K562 (cell line): ENCODE results near the gene ZNF407. TPM values are rescaled to one million over a fixed set of nuclear protein-coding genes. Genes with fewer than 3 reads are reported as not detected.

Source experiments
- ATAC-seq: fragments of 200-7000 bp; cut with Tn5 transposase; 3 replicates; pipeline ENCODE4 v1.9.1; 2020; ENCODE audit warnings: moderate library complexity
- BruUV-seq: library from RNA; stranded (reverse); fragments of 400-500 nt; replicated peaks from 2 replicates; lab custom pipeline; 2021; lab: Mats Ljungman, UMichigan
- CTCF ChIA-PET: fragments of 300-600 bp; formaldehyde crosslinking; extraction: SDS; loops from one replicate; lab custom pipeline; 2021; ENCODE audit warnings: low intra/inter-chr PET ratio; lab: Yijun Ruan, JAX
- POLR2A ChIA-PET: fragments of 300-600, 350-650 bp; sonication (Branson Sonifier 250); formaldehyde crosslinking; extraction: SDS; loops from one replicate; lab custom pipeline; 2021; ENCODE audit warnings: antibody characterized with exemption, inconsistent platforms; lab: Yijun Ruan, JAX
- DNase-seq, 4 experiments: peaks; one replicate each; pipeline versions ENCODE4 v3.0.0 to v3.0.0-alpha.2; 2011 to 2018; ENCODE audit warnings: low spot score in 3 of 4, mixed read lengths in 3 of 4; ENCODE audit errors: extremely low read depth in 1 of 4
- FAIRE-seq: peaks from 2 replicates; lab custom pipeline; 2011; peaks lifted over from hg19 to GRCh38; lab: Jason Lieb, UNC
- H2AFZ ChIP-seq: 2 replicates; pipeline ENCODE4 v1.6.0; 2011; ENCODE audit warnings: low read depth, low read length, control low read depth, inconsistent platforms
- H3K27ac ChIP-seq: fragments of 200-600 bp; 3 replicates; pipeline ENCODE4 v1.8.0; 2011; ENCODE audit warnings: low read depth, mild to moderate bottlenecking, control low read depth, inconsistent platforms, low read length, moderate library complexity, mixed read lengths; ENCODE audit errors: extremely low read depth
- H3K27me3 ChIP-seq, 2 experiments: fragments of 300-600 bp in 1 of 2; 2 replicates in 1 of 2; 3 replicates in 1 of 2; pipeline versions ENCODE4 v1.6.0 to v1.8.0; 2011; ENCODE audit warnings: inconsistent platforms in 2 of 2, low read length in 2 of 2, mild to moderate bottlenecking in 1 of 2, mixed read lengths in 1 of 2, moderate library complexity in 1 of 2; ENCODE audit not compliant: control insufficient read depth in 2 of 2, insufficient read depth in 2 of 2
- H3K36me3 ChIP-seq: fragments of 300-600 bp; 3 replicates; pipeline ENCODE4 v1.8.0; 2011; ENCODE audit warnings: mild to moderate bottlenecking, low read length, inconsistent platforms; ENCODE audit not compliant: control insufficient read depth, insufficient read depth
- H3K4me1 ChIP-seq, 2 experiments: fragments of 200-600 bp in 1 of 2; replicated peaks in 1 of 2; 2 replicates in 1 of 2; 3 replicates in 1 of 2; pipeline versions ENCODE4 v1.5.1 to v1.8.0; 2011; ENCODE audit warnings: inconsistent platforms in 2 of 2, low read length in 2 of 2, mild to moderate bottlenecking in 1 of 2, mixed read lengths in 1 of 2, moderate library complexity in 1 of 2; ENCODE audit not compliant: control insufficient read depth in 2 of 2, insufficient read depth in 2 of 2
- H3K4me2 ChIP-seq: 2 replicates; pipeline ENCODE4 v1.6.1; 2011; ENCODE audit warnings: low read length, control low read depth, inconsistent platforms, mixed read lengths; ENCODE audit not compliant: insufficient read depth
- H3K4me3 ChIP-seq: fragments of 200-600 bp; sonication (generic), shearing (Covaris generic); 2 replicates; pipeline ENCODE4 v1.5.1; 2016; ENCODE audit warnings: control low read depth, inconsistent platforms
- H3K79me2 ChIP-seq: fragments of 200-600 bp; 3 replicates; pipeline ENCODE4 v1.8.0; 2011; ENCODE audit warnings: low read length, inconsistent platforms; ENCODE audit not compliant: control insufficient read depth, insufficient read depth
- H3K9ac ChIP-seq, 2 experiments: 2 replicates each; pipeline versions ENCODE4 v1.6.0 to v1.6.1; 2011; ENCODE audit warnings: low read depth in 2 of 2, low read length in 2 of 2, control low read depth in 1 of 2, inconsistent platforms in 1 of 2, mild to moderate bottlenecking in 1 of 2, mixed read lengths in 1 of 2; ENCODE audit not compliant: insufficient read depth in 1 of 2
- H3K9me1 ChIP-seq: one replicate; pipeline ENCODE4 v1.6.0; 2011; ENCODE audit warnings: inconsistent platforms, mild to moderate bottlenecking, low read length, moderate library complexity; ENCODE audit not compliant: control insufficient read depth, insufficient read depth
- H3K9me3 ChIP-seq: replicated peaks from 2 replicates; pipeline ENCODE4 v1.5.1; 2011; ENCODE audit warnings: low read depth, low read length, inconsistent platforms; ENCODE audit not compliant: control insufficient read depth, insufficient read depth
- H4K20me1 ChIP-seq: replicated peaks from 2 replicates; pipeline ENCODE4 v1.6.1; 2011; ENCODE audit warnings: low read length, inconsistent platforms, mixed read lengths; ENCODE audit not compliant: control insufficient read depth, insufficient read depth
- ARNT ChIP-seq, 2 experiments: fragments of 450-650 bp; IDR thresholded peaks; 2 replicates each; pipeline ENCODE4 v1.6.1; 2016; ENCODE audit warnings: mild to moderate bottlenecking in 1 of 2
- CHD1 ChIP-seq: fragments of 200-600 bp; sonication (generic); IDR thresholded peaks from one replicate; pipeline ENCODE4 v1.6.1; 2012; ENCODE audit warnings: mild to moderate bottlenecking, moderate library complexity, low read length, inconsistent platforms
- HES1 ChIP-seq: fragments of 450-650 bp; IDR thresholded peaks from 2 replicates; pipeline ENCODE4 v1.6.1; 2016; ENCODE audit warnings: low read depth, mild to moderate bottlenecking, moderate library complexity
- HMGN3 ChIP-seq: IDR thresholded peaks from 2 replicates; pipeline ENCODE4 v1.6.1; 2011; ENCODE audit warnings: borderline replicate concordance, low read depth, mild to moderate bottlenecking, mixed read lengths, low read length; ENCODE audit not compliant: insufficient read length; ENCODE audit errors: extremely low read depth
- KLF13 ChIP-seq: fragments of 450-650 bp; IDR thresholded peaks from 2 replicates; pipeline ENCODE4 v1.6.1; 2016; ENCODE audit warnings: missing genetic modification characterization, low read depth, mild to moderate bottlenecking, missing compliant biosample characterization, moderate library complexity, borderline replicate concordance
- NUFIP1 ChIP-seq: fragments of 450-650 bp; IDR thresholded peaks from 2 replicates; pipeline ENCODE4 v1.6.1; 2018; ENCODE audit not compliant: partially characterized antibody
- SRF ChIP-seq, 2 experiments: fragments of 250-450, 450-650 bp in 1 of 2; sonication (Bioruptor Pico) in 1 of 2; sonication (generic) in 1 of 2; formaldehyde crosslinking; IDR thresholded peaks; 2 replicates each; pipeline versions ENCODE4 v1.5.0 to v1.5.1; 2020 to 2022; ENCODE audit warnings: mild to moderate bottlenecking in 1 of 2, missing genetic modification reagents in 1 of 2
- TEAD1 ChIP-seq, 2 experiments: fragments of 450-650 bp in 1 of 2; sonication (generic) in 1 of 2; formaldehyde crosslinking; IDR thresholded peaks; 2 replicates each; pipeline versions ENCODE4 v1.4.0 to v1.8.0; 2020 to 2022; ENCODE audit warnings: mild to moderate bottlenecking in 2 of 2, missing genetic modification reagents in 1 of 2
- ZNF224 ChIP-seq: sonication (generic); formaldehyde crosslinking; IDR thresholded peaks from 2 replicates; pipeline ENCODE4 v1.8.0; 2022; ENCODE audit warnings: mild to moderate bottlenecking, missing genetic modification reagents
- WGBS: fragments of 100-300 bp; shearing (Covaris generic); methylation state at CpG from one replicate; pipeline ENCODE4 v1.1.6; 2016; ENCODE audit warnings: low coverage, mixed read lengths; ENCODE audit not compliant: insufficient coverage; ENCODE audit errors: missing lambda C conversion rate; 5-methylcytosine and 5-hydroxymethylcytosine counted together
- in situ Hi-C: fragments of 300-500 bp; cut with MboI; formaldehyde crosslinking; loops from 4 replicates; pipeline ENCODE4 v1.15.0; 2018; ENCODE audit warnings: inconsistent platforms, mixed read lengths
- intact Hi-C: fragments of 100-400 bp; cut with micrococcal nuclease; formaldehyde crosslinking; loops from 2 replicates; pipeline ENCODE4 v1.14.2; 2022
- polyA plus RNA-seq, 8 experiments: library from polyadenylated mRNA; depleted of rRNA in 4 of 8; stranded (reverse) in 5 of 8; unstranded in 3 of 8; fragments of >200 nt; fragmentation: Nextera tagmentation in 2 of 8; fragmentation: Illumina TruSeq in 1 of 8; extraction: Ambion mirVana in 2 of 8; extraction: Trizol in 1 of 8; gene quantifications; 2 replicates each; pipeline versions ENCODE4 v1.2.1 to v1.2.3, GENCODE V29; 2011 to 2014; ENCODE audit warnings: inconsistent platforms in 1 of 8, missing spikeins in 1 of 8
- total RNA-seq, 7 experiments: library from RNA; depleted of rRNA in 6 of 7; stranded (reverse); fragments of >200 nt in 6 of 7; fragmentation: Illumina TruSeq in 2 of 7; extraction: Trizol in 2 of 7; gene quantifications; 2 replicates each; pipeline versions ENCODE4 v1.2.1 to v1.2.3, GENCODE V29; 2011 to 2021; ENCODE audit warnings: low replicate concordance in 1 of 7

ZNF407 gene
- total and polyA plus RNA-seq, 9 of the 15 experiments (the other 6 are each of a cell fraction or from before 2014, with no cell fraction given), result 0.21 to 5.4 (median 2.3) TPM

GRCh38 chr18:74589811-74590210, 7.9 kb upstream of the ZNF407 start (continued):
- TF ChIP-seq HES1 (no peak), ZNF224 (no peak), TEAD1 (CRISPR knock-in tag; IDR thresholded peaks at IDR 0.05) (no peak), KLF13 (tag) (no peak), CHD1 (no peak)

- H3K4me3 ChIP-seq, result no peak overlapping the region
- ChIA-PET CTCF (no interaction called here), POLR2A (no interaction called here)
- H3K79me2 ChIP-seq, result no peaks in the 10 kb centered on the region
- no peaks in the 10 kb centered on the region for H3K4me1 ChIP-seq
- no peak overlapping the region for H3K27ac ChIP-seq
- no peak overlapping the region for H3K9ac ChIP-seq
- BruUV-seq, result no TSS peak
- intact Hi-C loops, result no loop called here
- H3K36me3 ChIP-seq, result no peaks in the 10 kb centered on the region
- H2AFZ ChIP-seq, result no peak overlapping the region
- H3K9me1 ChIP-seq, result no peaks in the 10 kb centered on the region
- ATAC-seq (no peak), DNase-seq (no peak), FAIRE-seq (no peak)
- in situ Hi-C loops, result no loop called here
- no peak for TF ChIP-seq ARNT (IDR thresholded peaks at IDR 0.05)
- no peak for TF ChIP-seq NUFIP1
- no peak for TF ChIP-seq SRF (CRISPR knock-in tag; IDR thresholded peaks at IDR 0.05)
- no peak for TF ChIP-seq HMGN3
- H3K9me3 ChIP-seq, result no peaks in the 10 kb centered on the region
- no peak overlapping the region for H3K4me2 ChIP-seq
- H3K27me3 ChIP-seq, result peaks cover 0 to 8% of the 10 kb centered on the region in 2 experiments; a peak in 4 of 5 replicates
- H4K20me1 ChIP-seq, result no peaks in the 10 kb centered on the region
- WGBS, result 8% methylated on average over 1 of the region's 1 CpG
These were observed 7.0 kb upstream of the ZNF407 start for GRCh38 chr18:74590671-74591070.
